ENCODE measurements around the gene MLLT3.

- TF ChIP-seq, protein P1, sequence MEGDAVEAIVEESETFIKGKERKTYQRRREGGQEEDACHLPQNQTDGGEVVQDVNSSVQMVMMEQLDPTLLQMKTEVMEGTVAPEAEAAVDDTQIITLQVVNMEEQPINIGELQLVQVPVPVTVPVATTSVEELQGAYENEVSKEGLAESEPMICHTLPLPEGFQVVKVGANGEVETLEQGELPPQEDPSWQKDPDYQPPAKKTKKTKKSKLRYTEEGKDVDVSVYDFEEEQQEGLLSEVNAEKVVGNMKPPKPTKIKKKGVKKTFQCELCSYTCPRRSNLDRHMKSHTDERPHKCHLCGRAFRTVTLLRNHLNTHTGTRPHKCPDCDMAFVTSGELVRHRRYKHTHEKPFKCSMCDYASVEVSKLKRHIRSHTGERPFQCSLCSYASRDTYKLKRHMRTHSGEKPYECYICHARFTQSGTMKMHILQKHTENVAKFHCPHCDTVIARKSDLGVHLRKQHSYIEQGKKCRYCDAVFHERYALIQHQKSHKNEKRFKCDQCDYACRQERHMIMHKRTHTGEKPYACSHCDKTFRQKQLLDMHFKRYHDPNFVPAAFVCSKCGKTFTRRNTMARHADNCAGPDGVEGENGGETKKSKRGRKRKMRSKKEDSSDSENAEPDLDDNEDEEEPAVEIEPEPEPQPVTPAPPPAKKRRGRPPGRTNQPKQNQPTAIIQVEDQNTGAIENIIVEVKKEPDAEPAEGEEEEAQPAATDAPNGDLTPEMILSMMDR (IDR thresholded peaks at IDR 0.05): no peak
- no peak for TF ChIP-seq EZH2 (IDR thresholded peaks at IDR 0.05)
- no peak for TF ChIP-seq EZH2phosphoT487 (IDR thresholded peaks at IDR 0.05)
These were observed 295.8 kb downstream of the MLLT3 start for GRCh38 chr9:20326516-20326915.
